Endodermal cell (in vitro differentiated cells): ENCODE measurements around the gene CCDC200. TPM values are rescaled to one million over a fixed set of nuclear protein-coding genes. Genes with fewer than 3 reads are reported as not detected.
"Not testable (repeated sequence)": the region's sequence is repeated elsewhere in the genome, so short reads cannot be mapped to it uniquely, and the experiment has no call there.

Source experiments
- DNase-seq: peaks from one replicate; pipeline ENCODE4 v3.0.0-alpha.2; 2017
- H3K27ac ChIP-seq: 2 replicates; pipeline ENCODE4 v1.5.1; 2013; ENCODE audit warnings: mild to moderate bottlenecking, low read depth, low read length, moderate library complexity
- H3K27me3 ChIP-seq: 2 replicates; pipeline ENCODE4 v1.6.1; 2013; ENCODE audit warnings: mild to moderate bottlenecking, low read length, moderate library complexity; ENCODE audit not compliant: insufficient read depth, control insufficient read depth, poor library complexity, severe bottlenecking
- H3K36me3 ChIP-seq: 2 replicates; pipeline ENCODE4 v1.7.0; 2013; ENCODE audit warnings: mild to moderate bottlenecking, low read length, moderate library complexity; ENCODE audit not compliant: control insufficient read depth, insufficient read depth
- H3K4me1 ChIP-seq: one replicate; pipeline ENCODE4 v1.7.0; 2013; ENCODE audit warnings: low read length; ENCODE audit not compliant: control insufficient read depth, insufficient read depth
- H3K4me3 ChIP-seq: 2 replicates; pipeline ENCODE4 v1.5.1; 2013; ENCODE audit warnings: mild to moderate bottlenecking, low read length, moderate library complexity
- H3K9ac ChIP-seq: 2 replicates; pipeline ENCODE4 v1.6.1; 2013; ENCODE audit warnings: mild to moderate bottlenecking, low read length, moderate library complexity; ENCODE audit not compliant: poor library complexity, severe bottlenecking; ENCODE audit errors: extremely low read depth
- H3K9me3 ChIP-seq: 2 replicates; pipeline ENCODE4 v1.6.1; 2013; ENCODE audit warnings: mild to moderate bottlenecking, low read length, moderate library complexity; ENCODE audit not compliant: control insufficient read depth
- H3K27ac Mint-ChIP-seq: 2 replicates; pipeline ENCODE4 v1.8.0; 2020; ENCODE audit warnings: mixed read lengths
- H3K27me3 Mint-ChIP-seq: 2 replicates; pipeline ENCODE4 v1.8.0; 2021; ENCODE audit warnings: mild to moderate bottlenecking, mixed read lengths; ENCODE audit not compliant: insufficient read depth
- H3K36me3 Mint-ChIP-seq: 2 replicates; pipeline ENCODE4 v1.8.0; 2020; ENCODE audit warnings: low read depth, mixed read lengths
- H3K4me1 Mint-ChIP-seq: 2 replicates; pipeline ENCODE4 v1.8.0; 2020; ENCODE audit warnings: mixed read lengths
- H3K4me3 Mint-ChIP-seq: 2 replicates; pipeline ENCODE4 v1.8.0; 2020; ENCODE audit warnings: mild to moderate bottlenecking, moderate library complexity, mixed read lengths
- H3K9me3 Mint-ChIP-seq: 2 replicates; pipeline ENCODE4 v1.8.0; 2020; ENCODE audit warnings: mild to moderate bottlenecking, mixed read lengths
- WGBS, 2 experiments: methylation state at CpG; one replicate each; pipeline versions ENCODE4 v1.1.5 to v1.1.7; 2013; ENCODE audit warnings: missing lambda C conversion rate in 2 of 2, mixed read lengths in 1 of 2; ENCODE audit not compliant: insufficient coverage in 1 of 2, insufficient read length in 1 of 2; 5-methylcytosine and 5-hydroxymethylcytosine counted together
- total RNA-seq, 2 donors: library from RNA; stranded (reverse); fragmentation: NEBNext Ultra II Directional in 1 of 2; extraction: Animal tissue kit (Norgen Biotek cat#: 25700) in 1 of 2; gene quantifications; 2 replicates in 1 of 2; 3 replicates in 1 of 2; pipeline ENCODE4 v1.2.1, GENCODE V29; 2021
- TF ChIP-seq, protein P1 (sequence below): fragments of 200-600 bp; sonication (generic); conservative IDR thresholded peaks from 2 replicates; pipeline ENCODE4 v1.5.0; 2021; ENCODE audit warnings: antibody characterized with exemption, mild to moderate bottlenecking

CCDC200 gene
- total RNA-seq, 2 donors from 2014 or later = not detected

DNA sequence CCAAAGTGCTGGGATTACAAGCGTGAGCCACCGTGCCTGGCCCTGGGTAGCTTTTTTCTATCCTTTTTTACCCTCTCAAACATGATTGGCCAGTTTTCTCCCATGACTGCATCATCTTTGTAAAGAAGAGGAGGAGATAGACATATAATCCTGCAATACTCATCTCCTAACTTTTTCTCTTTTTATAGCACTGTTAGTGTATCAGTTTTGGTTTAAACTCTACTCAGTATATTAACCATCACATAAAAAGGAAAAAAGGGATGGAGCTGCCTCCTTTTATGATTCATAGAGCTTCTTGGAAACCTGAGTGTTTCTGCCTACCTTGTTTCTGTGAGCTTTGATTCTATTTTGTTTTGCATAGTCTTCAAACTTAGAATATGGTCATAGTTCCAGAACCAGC, 28.8 kb downstream of the CCDC200 start:
- no peak overlapping the region for H3K4me3 Mint-ChIP-seq
- 80 to 93% methylated on average over 1 to 2 of the region's 2 CpGs for WGBS, 2 experiments
- Histone ChIP-seq H3K36me3 (peaks cover 70% of the 10 kb centered on the region), H3K9ac (no peak overlapping the region), H3K4me3 (no peak overlapping the region), H3K9me3 (no peaks in the 10 kb centered on the region), H3K4me1 (no peaks in the 10 kb centered on the region), H3K27ac (no peak overlapping the region), H3K27me3 (no peaks in the 10 kb centered on the region)
- TF ChIP-seq, protein P1, sequence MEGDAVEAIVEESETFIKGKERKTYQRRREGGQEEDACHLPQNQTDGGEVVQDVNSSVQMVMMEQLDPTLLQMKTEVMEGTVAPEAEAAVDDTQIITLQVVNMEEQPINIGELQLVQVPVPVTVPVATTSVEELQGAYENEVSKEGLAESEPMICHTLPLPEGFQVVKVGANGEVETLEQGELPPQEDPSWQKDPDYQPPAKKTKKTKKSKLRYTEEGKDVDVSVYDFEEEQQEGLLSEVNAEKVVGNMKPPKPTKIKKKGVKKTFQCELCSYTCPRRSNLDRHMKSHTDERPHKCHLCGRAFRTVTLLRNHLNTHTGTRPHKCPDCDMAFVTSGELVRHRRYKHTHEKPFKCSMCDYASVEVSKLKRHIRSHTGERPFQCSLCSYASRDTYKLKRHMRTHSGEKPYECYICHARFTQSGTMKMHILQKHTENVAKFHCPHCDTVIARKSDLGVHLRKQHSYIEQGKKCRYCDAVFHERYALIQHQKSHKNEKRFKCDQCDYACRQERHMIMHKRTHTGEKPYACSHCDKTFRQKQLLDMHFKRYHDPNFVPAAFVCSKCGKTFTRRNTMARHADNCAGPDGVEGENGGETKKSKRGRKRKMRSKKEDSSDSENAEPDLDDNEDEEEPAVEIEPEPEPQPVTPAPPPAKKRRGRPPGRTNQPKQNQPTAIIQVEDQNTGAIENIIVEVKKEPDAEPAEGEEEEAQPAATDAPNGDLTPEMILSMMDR = no peak
- DNase-seq = no peak
- H3K36me3 Mint-ChIP-seq = peaks cover 70% of the 10 kb centered on the region
- H3K27ac Mint-ChIP-seq = no peak overlapping the region
- no peaks in the 10 kb centered on the region for H3K27me3 Mint-ChIP-seq
- H3K4me1 Mint-ChIP-seq = no peaks in the 10 kb centered on the region
- no peaks in the 10 kb centered on the region for H3K9me3 Mint-ChIP-seq

DNA sequence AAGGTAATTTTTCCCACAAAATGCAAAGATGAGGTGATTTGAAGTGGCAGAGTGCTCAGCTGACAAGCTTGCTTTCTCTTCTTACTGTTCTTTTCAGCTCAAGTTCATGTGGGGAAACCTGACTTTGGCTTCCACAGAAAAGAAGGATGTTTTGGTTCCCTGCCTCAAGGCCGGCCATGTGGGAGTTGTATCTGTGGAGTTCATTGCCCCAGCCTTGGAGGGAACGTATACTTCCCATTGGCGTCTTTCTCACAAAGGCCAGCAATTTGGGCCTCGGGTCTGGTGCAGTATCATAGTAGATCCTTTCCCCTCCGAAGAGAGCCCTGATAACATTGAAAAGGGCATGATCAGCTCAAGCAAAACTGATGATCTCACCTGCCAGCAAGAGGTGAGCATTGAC, 35.2 kb downstream of the CCDC200 start:
- WGBS, 2 experiments = 93 to 95% methylated on average over 4 to 5 of the region's 5 CpGs

DNA sequence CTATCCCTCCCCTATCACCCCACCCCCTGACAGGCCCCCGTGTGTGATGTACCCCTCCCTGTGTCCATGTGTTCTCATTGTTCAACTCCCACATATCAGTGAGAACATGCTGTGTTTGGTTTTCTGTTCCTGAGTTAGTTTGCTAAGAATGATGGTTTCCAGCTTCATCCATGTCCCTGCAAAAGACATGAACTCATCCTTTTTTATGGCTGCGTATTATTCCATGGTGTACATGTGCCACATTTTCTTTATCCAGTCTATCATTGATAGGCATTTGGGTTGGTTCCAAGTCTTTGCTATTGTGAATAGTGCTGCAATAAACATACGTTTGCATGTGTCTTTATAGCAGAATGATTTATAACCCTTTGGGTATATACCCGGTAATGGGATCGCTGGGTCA, 41.8 kb downstream of the CCDC200 start:
- not testable (repeated sequence) for H3K4me1 Mint-ChIP-seq, H3K27ac ChIP-seq, H3K4me1 ChIP-seq, H3K27me3 Mint-ChIP-seq, H3K27ac Mint-ChIP-seq, H3K4me3 ChIP-seq, H3K4me3 Mint-ChIP-seq, H3K9me3 ChIP-seq, H3K9ac ChIP-seq, DNase-seq, H3K27me3 ChIP-seq, H3K9me3 Mint-ChIP-seq
- 69 to 98% methylated on average over 3 to 5 of the region's 5 CpGs for WGBS, 2 experiments
- H3K36me3 ChIP-seq = peaks cover 46% of the 10 kb centered on the region
- H3K36me3 Mint-ChIP-seq = peaks cover 62% of the 10 kb centered on the region

More for the DNA sequence above, 35.2 kb downstream of the CCDC200 start:
- Histone ChIP-seq H3K9me3 (no peaks in the 10 kb centered on the region), H3K4me1 (no peaks in the 10 kb centered on the region), H3K36me3 (peaks cover 77% of the 10 kb centered on the region), H3K4me3 (no peak overlapping the region), H3K27ac (no peak overlapping the region), H3K9ac (no peak overlapping the region), H3K27me3 (no peaks in the 10 kb centered on the region)
- Mint-ChIP-seq H3K4me1 (no peaks in the 10 kb centered on the region), H3K4me3 (no peak overlapping the region), H3K36me3 (peaks cover 75% of the 10 kb centered on the region), H3K27me3 (no peaks in the 10 kb centered on the region), H3K27ac (no peak overlapping the region), H3K9me3 (no peaks in the 10 kb centered on the region)
- TF ChIP-seq, protein P1 = no peak
- no peak for DNase-seq

DNA sequence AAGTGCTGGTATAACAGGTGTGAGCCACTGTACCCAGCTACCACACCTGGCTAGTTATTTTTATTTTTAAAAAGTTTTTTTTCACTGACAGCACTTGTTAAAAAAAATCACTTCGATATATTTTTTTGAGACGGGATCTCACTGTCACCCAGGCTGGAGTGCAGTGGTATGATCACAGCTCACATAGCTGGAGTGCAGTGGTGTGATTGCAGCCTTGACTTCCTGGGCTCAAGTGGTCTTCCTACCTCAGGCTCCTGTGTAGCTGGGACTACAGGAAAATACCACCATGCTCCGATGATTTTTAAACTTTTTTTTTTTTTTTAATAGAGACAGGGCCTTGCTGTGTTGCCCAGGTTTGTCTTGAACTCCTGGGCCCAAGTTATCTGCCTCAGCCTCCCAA, 44.5 kb downstream of the CCDC200 start:
- no peak overlapping the region for H3K9ac ChIP-seq
- Mint-ChIP-seq H3K9me3 (peaks cover 5% of the 10 kb centered on the region), H3K4me3 (no peak overlapping the region), H3K4me1 (no peaks in the 10 kb centered on the region), H3K27me3 (no peaks in the 10 kb centered on the region), H3K27ac (no peak overlapping the region), H3K36me3 (peaks cover 48% of the 10 kb centered on the region)
- H3K9me3 ChIP-seq = no peaks in the 10 kb centered on the region
- no peaks in the 10 kb centered on the region for H3K27me3 ChIP-seq
- H3K36me3 ChIP-seq = peaks cover 43% of the 10 kb centered on the region
- no peak for DNase-seq
- no peak overlapping the region for H3K27ac ChIP-seq
- TF ChIP-seq, protein P1 = no peak
- no peak overlapping the region for H3K4me3 ChIP-seq
- 94 to 98% methylated on average over 3 of the region's 3 CpGs for WGBS, 2 experiments
- no peaks in the 10 kb centered on the region for H3K4me1 ChIP-seq
